Measurements from ENCODE around the gene ALG12.

DNA sequence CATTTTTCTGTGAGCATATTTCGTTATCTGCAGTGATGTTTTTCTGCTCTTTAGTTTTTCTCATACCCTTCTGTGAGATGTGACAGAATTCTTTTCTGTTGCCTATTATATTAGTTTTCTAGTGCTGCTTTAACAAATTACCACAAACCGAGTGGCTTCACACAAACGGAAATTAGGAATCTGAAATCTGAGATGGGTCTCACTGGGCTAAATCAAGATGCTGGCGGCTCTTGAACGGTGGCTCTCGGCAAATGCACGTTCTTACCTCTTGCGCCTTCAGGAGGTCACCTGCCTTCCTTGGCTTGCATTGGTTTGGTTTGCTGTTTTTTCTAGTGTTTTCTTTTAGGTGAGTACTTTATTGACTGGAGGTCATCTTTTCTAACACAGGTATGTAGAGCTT lies 51.6 kb downstream of the ALG12 start:
- TF ChIP-seq EZH2 (IDR thresholded peaks at IDR 0.05; ENCODE audit: borderline replicate concordance, insufficient read depth, low read length, poor library complexity, severe bottlenecking), result no peak
- TF ChIP-seq CTCF (IDR thresholded peaks at IDR 0.05; ENCODE audit: poor library complexity, severe bottlenecking), result no peak
- no peak for TF ChIP-seq TAF1 (IDR thresholded peaks at IDR 0.05; ENCODE audit: low read depth)
- TF ChIP-seq REST (IDR thresholded peaks at IDR 0.05; ENCODE audit: borderline replicate concordance), result no peak

All from neural cell (in vitro differentiated cells).